Prostate gland (tissue), 2 donors: Measurements from ENCODE around the gene ADAP1. TPM values are rescaled to one million over a fixed set of nuclear protein-coding genes. Genes with fewer than 3 reads are reported as not detected.

Source experiments
- DNase-seq: peaks from one replicate; pipeline ENCODE4 v3.0.0-alpha.2; 2019; ENCODE audit warnings: low spot score
- H3K27ac ChIP-seq, 2 donors: fragments of 200-600 bp; sonication (generic); 2 replicates each; pipeline ENCODE4 v1.5.1; 2017 to 2019
- H3K27me3 ChIP-seq: fragments of 200-600 bp; sonication (generic); replicated peaks from 2 replicates; pipeline ENCODE4 v1.5.1; 2019; ENCODE audit not compliant: insufficient read depth
- H3K36me3 ChIP-seq, 2 donors: fragments of 200-600 bp; sonication (generic); 1 replicate in 1 of 2; 2 replicates in 1 of 2; pipeline versions ENCODE4 v1.5.1 to v1.8.1; 2017 to 2019
- H3K4me1 ChIP-seq: fragments of 200-600 bp; sonication (generic); replicated peaks from 2 replicates; pipeline ENCODE4 v1.5.1; 2019
- H3K4me3 ChIP-seq, 2 donors: fragments of 200-600 bp; sonication (generic); 2 replicates each; pipeline ENCODE4 v1.5.1; 2017 to 2019
- H3K9me3 ChIP-seq: fragments of 200-600 bp; sonication (generic); 2 replicates; pipeline ENCODE4 v1.5.1; 2017
- POLR2A ChIP-seq: fragments of 450-650 bp; IDR thresholded peaks from one replicate; pipeline ENCODE4 v1.6.1; 2016; ENCODE audit warnings: antibody characterized with exemption, mild to moderate bottlenecking
- POLR2AphosphoS5 ChIP-seq: sonication (generic); formaldehyde crosslinking; IDR thresholded peaks from one replicate; pipeline ENCODE4 v1.6.1; 2017; ENCODE audit warnings: antibody characterized with exemption
- WGBS: methylation state at CpG from one replicate; pipeline ENCODE4 v1.1.5; 2018; 5-methylcytosine and 5-hydroxymethylcytosine counted together
- intact Hi-C: fragments of 100-400 bp; cut with DNase I; formaldehyde crosslinking; loops from one replicate; pipeline ENCODE4 v1.14.2; 2022
- total RNA-seq, 2 donors: library from RNA; depleted of rRNA; stranded (reverse); fragments of >200 nt; gene quantifications; one replicate each; pipeline ENCODE4 v1.1.0, GENCODE V29; 2016
- TF ChIP-seq, protein P1 (sequence below), 4 experiments: fragments of 200-600 bp in 2 of 4; fragments of 450-650 bp in 2 of 4; sonication (generic) in 2 of 4; IDR thresholded peaks; 1 replicate in 3 of 4; 2 replicates in 1 of 4; pipeline ENCODE4 v1.5.1; 2016 to 2019; ENCODE audit warnings: antibody characterized with exemption in 4 of 4, mild to moderate bottlenecking in 2 of 4, moderate library complexity in 2 of 4

The ADAP1 gene
- total RNA-seq, 2 donors from 2014 or later, result 5.9 to 8.3 TPM

DNA sequence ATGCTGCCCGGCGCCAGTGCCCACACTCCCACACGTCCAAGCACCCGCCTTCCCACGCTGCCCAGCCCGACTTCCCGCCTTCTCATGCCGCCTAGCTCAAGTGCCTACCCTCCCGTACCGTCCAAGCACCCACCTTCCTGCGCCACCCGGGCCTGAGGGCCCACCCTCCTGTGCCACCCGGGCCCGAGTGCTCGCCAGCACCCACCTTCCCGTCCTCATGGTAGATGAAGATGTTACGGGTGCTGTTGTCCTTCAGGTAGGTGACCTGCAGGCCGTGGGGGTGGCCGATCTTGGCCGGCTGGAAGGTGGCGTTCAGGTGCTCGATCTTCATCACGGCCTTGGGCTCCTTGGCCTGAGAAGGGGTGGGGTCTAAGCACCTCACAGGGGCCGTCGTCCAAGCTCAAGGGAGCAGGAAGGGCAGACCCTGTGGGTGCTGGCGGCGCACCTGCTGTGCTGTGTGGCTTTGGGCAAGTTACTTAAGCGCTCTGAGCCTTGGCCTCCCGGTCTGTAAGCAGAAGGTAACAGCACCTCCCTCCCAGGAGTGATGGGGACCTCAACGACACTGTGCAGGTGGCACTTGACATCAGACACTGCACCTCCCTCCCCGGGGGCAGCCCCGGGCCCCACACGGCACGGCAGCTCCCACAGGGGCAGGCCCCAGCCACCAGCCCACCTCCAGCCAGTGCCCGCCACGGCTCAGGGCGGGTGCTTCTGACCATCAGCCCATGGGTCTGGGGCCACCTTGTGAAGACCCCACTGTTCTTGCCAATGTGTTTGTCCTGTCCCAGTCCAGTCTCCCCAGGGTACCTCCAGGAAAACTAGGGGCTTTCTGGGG, 50.3 kb downstream of the ADAP1 start:
- Histone ChIP-seq H3K4me1 (no peaks in the 10 kb centered on the region), H3K9me3 (no peaks in the 10 kb centered on the region), H3K27ac (no peak overlapping the region), H3K36me3 (no peaks in the 10 kb centered on the region), H3K27me3 (no peaks in the 10 kb centered on the region), H3K4me3 (no peak overlapping the region)
- intact Hi-C loops, result no loop called here
- WGBS, result 87% methylated on average over 37 of the region's 37 CpGs
- no peak for DNase-seq
- TF ChIP-seq POLR2A (no peak), POLR2AphosphoS5 (no peak)
- TF ChIP-seq, protein P1, sequence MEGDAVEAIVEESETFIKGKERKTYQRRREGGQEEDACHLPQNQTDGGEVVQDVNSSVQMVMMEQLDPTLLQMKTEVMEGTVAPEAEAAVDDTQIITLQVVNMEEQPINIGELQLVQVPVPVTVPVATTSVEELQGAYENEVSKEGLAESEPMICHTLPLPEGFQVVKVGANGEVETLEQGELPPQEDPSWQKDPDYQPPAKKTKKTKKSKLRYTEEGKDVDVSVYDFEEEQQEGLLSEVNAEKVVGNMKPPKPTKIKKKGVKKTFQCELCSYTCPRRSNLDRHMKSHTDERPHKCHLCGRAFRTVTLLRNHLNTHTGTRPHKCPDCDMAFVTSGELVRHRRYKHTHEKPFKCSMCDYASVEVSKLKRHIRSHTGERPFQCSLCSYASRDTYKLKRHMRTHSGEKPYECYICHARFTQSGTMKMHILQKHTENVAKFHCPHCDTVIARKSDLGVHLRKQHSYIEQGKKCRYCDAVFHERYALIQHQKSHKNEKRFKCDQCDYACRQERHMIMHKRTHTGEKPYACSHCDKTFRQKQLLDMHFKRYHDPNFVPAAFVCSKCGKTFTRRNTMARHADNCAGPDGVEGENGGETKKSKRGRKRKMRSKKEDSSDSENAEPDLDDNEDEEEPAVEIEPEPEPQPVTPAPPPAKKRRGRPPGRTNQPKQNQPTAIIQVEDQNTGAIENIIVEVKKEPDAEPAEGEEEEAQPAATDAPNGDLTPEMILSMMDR (IDR thresholded peaks at IDR 0.05), result no peak

DNA sequence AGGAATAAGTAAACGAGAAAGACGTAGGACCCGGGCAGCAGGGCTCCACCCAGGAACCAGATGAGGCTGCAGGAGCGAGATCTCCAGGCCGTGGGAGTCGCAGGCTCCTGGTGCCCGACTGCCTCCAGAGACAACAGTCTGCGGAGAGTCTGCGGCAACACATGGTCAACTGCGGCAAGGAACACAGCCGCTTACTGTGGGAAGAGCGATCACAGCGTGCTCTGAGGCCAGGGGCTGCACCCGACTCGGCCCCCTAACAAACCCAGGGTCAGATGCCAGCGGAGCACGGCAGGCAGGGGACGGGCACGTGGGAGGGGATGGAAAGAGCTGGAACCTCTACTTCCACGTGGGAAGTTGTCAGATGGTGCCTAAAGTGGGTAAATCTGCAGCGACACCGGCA, 51.5 kb downstream of the ADAP1 start:
- no peaks in the 10 kb centered on the region for H3K9me3 ChIP-seq
- no peak for DNase-seq
- H3K27me3 ChIP-seq, result no peaks in the 10 kb centered on the region
- WGBS, result 89% methylated on average over 22 of the region's 22 CpGs
- no peak overlapping the region for H3K4me3 ChIP-seq
- no peak overlapping the region for H3K27ac ChIP-seq
- no peaks in the 10 kb centered on the region for H3K36me3 ChIP-seq
- intact Hi-C loops, result no loop called here
- TF ChIP-seq, protein P1 (IDR thresholded peaks at IDR 0.05), result no peak
- TF ChIP-seq POLR2A, result no peak
- H3K4me1 ChIP-seq, result no peaks in the 10 kb centered on the region

DNA sequence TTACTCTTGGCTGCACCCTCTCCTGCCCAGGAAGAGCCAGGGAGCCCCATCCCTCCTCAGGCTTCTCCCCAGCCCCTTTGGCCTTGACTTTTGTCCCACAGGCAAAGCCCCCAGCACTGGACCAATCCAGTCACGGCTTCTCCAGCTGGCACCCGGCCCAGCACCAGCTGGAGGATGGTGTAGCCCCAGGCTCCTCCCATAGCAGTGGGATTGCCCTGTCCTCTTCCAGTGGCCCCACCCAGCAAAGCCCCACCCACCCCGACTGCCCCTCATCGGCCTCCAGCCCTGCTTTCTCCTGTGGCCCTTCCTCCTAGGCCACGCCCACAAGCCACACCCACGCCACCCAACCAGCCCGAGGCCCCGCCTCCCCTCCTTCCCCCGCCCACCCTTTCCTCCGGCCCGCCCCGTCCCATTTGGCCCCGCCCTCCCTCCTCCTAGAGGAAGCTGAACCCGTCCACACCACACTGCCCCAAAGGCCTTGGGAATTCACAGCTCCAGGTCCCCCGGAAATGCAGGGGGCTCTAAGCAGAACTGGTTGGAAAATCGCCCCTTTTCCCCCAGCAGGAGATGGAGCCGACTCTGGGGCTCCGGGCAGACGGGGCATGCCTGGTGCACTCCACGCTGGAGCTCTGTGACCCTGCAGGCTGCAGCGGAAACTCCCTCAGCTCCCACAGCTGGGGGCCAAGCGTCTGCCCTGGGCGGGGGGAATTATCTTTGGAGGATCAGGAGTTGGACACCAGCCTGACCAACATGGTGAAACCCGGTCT, 52.9 kb downstream of the ADAP1 start:
- no peaks in the 10 kb centered on the region for H3K36me3 ChIP-seq
- H3K9me3 ChIP-seq, result no peaks in the 10 kb centered on the region
- H3K4me1 ChIP-seq, result no peaks in the 10 kb centered on the region
- 29% methylated on average over 24 of the region's 24 CpGs for WGBS
- H3K27me3 ChIP-seq, result no peaks in the 10 kb centered on the region
- H3K27ac ChIP-seq, result no peak overlapping the region
- no peak for DNase-seq
- TF ChIP-seq, protein P1 (IDR thresholded peaks at IDR 0.05), result no peak
- TF ChIP-seq POLR2A (no peak), POLR2AphosphoS5 (no peak)
- intact Hi-C loops, result no loop called here
- no peak overlapping the region for H3K4me3 ChIP-seq

DNA sequence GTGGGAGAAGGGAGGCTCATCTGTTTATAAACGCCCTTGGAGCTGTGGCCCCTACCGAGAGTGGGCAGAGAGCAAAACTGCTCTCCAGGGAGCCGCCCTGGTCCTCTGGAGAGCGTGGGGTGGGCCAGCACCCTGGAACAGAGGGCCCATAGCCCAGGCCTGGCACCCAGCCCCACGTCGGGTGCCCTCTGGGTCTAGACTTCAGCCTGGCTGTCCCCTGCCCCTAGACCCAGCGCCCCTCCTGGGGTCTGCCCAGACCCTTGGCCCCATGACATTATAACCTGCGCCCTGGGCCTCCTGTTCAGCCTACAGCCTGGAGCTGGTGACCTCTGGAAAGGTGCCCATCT, 53.5 kb downstream of the ADAP1 start:
- TF ChIP-seq POLR2A (no peak), POLR2AphosphoS5 (no peak)
- TF ChIP-seq, protein P1 (IDR thresholded peaks at IDR 0.05), result no peak
- Histone ChIP-seq H3K27ac (no peak overlapping the region), H3K4me3 (no peak overlapping the region), H3K9me3 (no peaks in the 10 kb centered on the region), H3K27me3 (no peaks in the 10 kb centered on the region), H3K4me1 (no peaks in the 10 kb centered on the region), H3K36me3 (peaks cover 0 to 2% of the 10 kb centered on the region in 2 donors)
- intact Hi-C loops, result no loop called here
- no peak for DNase-seq
- 84% methylated on average over 7 of the region's 8 CpGs for WGBS
